Spleen (tissue), 7 donors: ENCODE measurements around the gene TAF3.

Experiments used
- POLR2A ChIP-seq, 3 donors: fragments of 450-650 bp; IDR thresholded peaks; one replicate each; pipeline ENCODE4 v1.5.1; 2017; ENCODE audit warnings: antibody characterized with exemption in 3 of 3, mild to moderate bottlenecking in 1 of 3
- POLR2AphosphoS5 ChIP-seq, 3 donors: sonication (generic); formaldehyde crosslinking; IDR thresholded peaks; one replicate each; pipeline ENCODE4 v1.5.1; 2017; ENCODE audit warnings: antibody characterized with exemption in 3 of 3
- TF ChIP-seq, protein P1 (sequence below), 11 experiments: fragments of 200-600 bp in 7 of 11; fragments of 450-650 bp in 4 of 11; sonication (generic) in 4 of 11; IDR thresholded peaks in 8 of 11; conservative IDR thresholded peaks in 3 of 11; 1 replicate in 7 of 11; 2 replicates in 4 of 11; pipeline versions ENCODE4 v1.4.0 to v1.8.0; 2016 to 2021; ENCODE audit warnings: antibody characterized with exemption in 11 of 11, inconsistent platforms in 4 of 11, mild to moderate bottlenecking in 1 of 11
- donor health status: DM: no; HTN: no; CAD: no; lungs with moderate emphysema.
- donor health status: DM: no; HTN: no; CAD: no.
- donor health status: DM: no; HTN: no; CAD: no.

DNA sequence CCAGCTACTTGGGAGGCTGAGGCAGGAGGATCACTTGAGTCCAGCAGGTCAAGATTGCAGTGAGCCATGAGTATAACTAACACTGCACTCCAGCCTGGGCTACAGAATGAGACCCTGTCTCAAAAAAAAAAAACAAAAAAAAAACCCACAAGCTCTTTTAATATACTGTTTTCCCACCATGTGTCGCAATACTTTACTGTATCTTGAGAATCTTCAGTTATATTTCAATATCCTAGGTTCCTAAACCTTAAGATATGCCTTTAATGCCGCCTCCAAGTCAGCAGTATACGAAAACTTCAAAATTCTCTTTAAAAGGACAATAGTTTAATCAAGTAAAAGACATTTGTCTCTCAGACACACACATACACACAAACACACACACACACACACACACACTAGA is 62.8 kb downstream of the TAF3 start:
- TF ChIP-seq, protein P1, sequence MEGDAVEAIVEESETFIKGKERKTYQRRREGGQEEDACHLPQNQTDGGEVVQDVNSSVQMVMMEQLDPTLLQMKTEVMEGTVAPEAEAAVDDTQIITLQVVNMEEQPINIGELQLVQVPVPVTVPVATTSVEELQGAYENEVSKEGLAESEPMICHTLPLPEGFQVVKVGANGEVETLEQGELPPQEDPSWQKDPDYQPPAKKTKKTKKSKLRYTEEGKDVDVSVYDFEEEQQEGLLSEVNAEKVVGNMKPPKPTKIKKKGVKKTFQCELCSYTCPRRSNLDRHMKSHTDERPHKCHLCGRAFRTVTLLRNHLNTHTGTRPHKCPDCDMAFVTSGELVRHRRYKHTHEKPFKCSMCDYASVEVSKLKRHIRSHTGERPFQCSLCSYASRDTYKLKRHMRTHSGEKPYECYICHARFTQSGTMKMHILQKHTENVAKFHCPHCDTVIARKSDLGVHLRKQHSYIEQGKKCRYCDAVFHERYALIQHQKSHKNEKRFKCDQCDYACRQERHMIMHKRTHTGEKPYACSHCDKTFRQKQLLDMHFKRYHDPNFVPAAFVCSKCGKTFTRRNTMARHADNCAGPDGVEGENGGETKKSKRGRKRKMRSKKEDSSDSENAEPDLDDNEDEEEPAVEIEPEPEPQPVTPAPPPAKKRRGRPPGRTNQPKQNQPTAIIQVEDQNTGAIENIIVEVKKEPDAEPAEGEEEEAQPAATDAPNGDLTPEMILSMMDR (IDR thresholded peaks at IDR 0.05 in 8 of 11, conservative IDR thresholded peaks at IDR 0.05 in 3 of 11), result no peak
- TF ChIP-seq POLR2AphosphoS5 (IDR thresholded peaks at IDR 0.05), result no peak
- no peak for TF ChIP-seq POLR2A (IDR thresholded peaks at IDR 0.05)
